Uterus (tissue), 2 donors: ENCODE measurements around the gene OTOP3.

Experiments used
- POLR2A ChIP-seq, 2 donors: fragments of 450-650 bp; IDR thresholded peaks; one replicate each; pipeline ENCODE4 v1.6.1; 2016; ENCODE audit warnings: antibody characterized with exemption in 2 of 2, mild to moderate bottlenecking in 1 of 2, moderate library complexity in 1 of 2
- TF ChIP-seq, protein P1 (sequence below), 4 experiments: fragments of 200-600 bp in 2 of 4; fragments of 450-650 bp in 2 of 4; sonication (generic) in 2 of 4; IDR thresholded peaks; one replicate each; pipeline ENCODE4 v1.5.1; 2016 to 2019; ENCODE audit warnings: antibody characterized with exemption in 4 of 4, mild to moderate bottlenecking in 2 of 4, moderate library complexity in 1 of 4

GRCh38 chr17:74900208-74900607, 35.5 kb upstream of the OTOP3 start:
- TF ChIP-seq, protein P1, sequence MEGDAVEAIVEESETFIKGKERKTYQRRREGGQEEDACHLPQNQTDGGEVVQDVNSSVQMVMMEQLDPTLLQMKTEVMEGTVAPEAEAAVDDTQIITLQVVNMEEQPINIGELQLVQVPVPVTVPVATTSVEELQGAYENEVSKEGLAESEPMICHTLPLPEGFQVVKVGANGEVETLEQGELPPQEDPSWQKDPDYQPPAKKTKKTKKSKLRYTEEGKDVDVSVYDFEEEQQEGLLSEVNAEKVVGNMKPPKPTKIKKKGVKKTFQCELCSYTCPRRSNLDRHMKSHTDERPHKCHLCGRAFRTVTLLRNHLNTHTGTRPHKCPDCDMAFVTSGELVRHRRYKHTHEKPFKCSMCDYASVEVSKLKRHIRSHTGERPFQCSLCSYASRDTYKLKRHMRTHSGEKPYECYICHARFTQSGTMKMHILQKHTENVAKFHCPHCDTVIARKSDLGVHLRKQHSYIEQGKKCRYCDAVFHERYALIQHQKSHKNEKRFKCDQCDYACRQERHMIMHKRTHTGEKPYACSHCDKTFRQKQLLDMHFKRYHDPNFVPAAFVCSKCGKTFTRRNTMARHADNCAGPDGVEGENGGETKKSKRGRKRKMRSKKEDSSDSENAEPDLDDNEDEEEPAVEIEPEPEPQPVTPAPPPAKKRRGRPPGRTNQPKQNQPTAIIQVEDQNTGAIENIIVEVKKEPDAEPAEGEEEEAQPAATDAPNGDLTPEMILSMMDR (IDR thresholded peaks at IDR 0.05): no peak
- no peak for TF ChIP-seq POLR2A (IDR thresholded peaks at IDR 0.05)
